Measurements from ENCODE around the gene CENPP. TPM values are rescaled to one million over a fixed set of nuclear protein-coding genes. Genes with fewer than 3 reads are reported as not detected.

The CENPP gene
- polyA plus RNA-seq, 2 of the 4 experiments (the other 2 are of a cell fraction), result 7.2 to 13.4 TPM

DNA sequence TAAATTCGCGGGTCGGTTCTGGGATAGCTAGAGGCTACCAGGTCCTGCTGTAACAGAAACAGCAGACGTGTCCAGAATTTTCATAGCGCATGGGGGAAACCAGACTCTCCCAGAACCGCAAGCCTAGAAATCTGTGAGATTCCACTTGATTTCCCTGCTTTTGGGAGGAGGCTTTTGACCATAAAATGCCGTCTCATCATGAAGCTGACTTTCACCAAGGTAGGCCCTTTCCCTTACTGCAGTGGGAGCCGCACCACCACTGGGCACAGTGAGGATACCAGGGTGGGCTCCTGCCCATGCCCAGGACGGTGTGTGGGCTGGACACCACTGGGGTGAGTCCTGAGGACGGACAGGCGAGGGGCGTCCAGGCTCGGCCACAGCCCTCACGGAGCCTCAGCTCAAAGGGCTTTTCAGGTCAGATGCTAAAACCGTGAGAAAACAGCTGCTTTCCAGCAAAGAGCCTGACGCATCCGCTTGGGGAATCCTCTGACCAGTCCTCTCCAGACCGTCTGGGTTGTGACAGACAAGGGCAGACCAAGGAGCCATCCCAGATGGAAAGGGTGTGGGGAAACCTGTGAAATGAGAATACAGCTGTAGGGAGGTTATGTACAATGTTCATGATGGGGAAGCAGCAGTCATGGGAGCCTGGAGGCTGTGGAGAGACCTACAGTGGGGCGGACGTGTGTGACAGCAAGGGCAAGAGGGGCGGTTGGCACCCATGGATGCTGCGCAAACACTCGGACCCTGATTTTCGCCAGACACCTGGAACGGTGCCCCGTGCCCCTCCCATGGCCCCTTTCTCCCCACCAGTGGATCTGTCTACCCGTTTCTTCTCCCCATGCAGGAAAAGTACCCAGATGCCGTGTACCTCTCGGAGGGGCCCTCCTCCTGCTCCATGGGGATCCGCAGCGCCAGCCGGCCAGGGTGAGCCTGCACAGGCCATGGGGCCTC is 285.0 kb downstream of the CENPP start (continued):
- TF ChIP-seq, protein P1, sequence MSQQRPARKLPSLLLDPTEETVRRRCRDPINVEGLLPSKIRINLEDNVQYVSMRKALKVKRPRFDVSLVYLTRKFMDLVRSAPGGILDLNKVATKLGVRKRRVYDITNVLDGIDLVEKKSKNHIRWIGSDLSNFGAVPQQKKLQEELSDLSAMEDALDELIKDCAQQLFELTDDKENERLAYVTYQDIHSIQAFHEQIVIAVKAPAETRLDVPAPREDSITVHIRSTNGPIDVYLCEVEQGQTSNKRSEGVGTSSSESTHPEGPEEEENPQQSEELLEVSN (IDR thresholded peaks at IDR 0.05; ENCODE audit: borderline replicate concordance, low read depth), result no peak
- no peak for TF ChIP-seq ESRRA (IDR thresholded peaks at IDR 0.05; ENCODE audit: borderline replicate concordance, low read length)
- TF ChIP-seq, protein P2, sequence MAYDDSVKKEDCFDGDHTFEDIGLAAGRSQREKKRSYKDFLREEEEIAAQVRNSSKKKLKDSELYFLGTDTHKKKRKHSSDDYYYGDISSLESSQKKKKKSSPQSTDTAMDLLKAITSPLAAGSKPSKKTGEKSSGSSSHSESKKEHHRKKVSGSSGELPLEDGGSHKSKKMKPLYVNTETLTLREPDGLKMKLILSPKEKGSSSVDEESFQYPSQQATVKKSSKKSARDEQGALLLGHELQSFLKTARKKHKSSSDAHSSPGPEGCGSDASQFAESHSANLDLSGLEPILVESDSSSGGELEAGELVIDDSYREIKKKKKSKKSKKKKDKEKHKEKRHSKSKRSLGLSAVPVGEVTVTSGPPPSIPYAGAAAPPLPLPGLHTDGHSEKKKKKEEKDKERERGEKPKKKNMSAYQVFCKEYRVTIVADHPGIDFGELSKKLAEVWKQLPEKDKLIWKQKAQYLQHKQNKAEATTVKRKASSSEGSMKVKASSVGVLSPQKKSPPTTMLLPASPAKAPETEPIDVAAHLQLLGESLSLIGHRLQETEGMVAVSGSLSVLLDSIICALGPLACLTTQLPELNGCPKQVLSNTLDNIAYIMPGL (CRISPR knock-in tag; IDR thresholded peaks at IDR 0.05; ENCODE audit: borderline replicate concordance), result no peak
- TF ChIP-seq NPAS2 (CRISPR knock-in tag; IDR thresholded peaks at IDR 0.05; ENCODE audit: borderline replicate concordance), result no peak
- no peak for TF ChIP-seq FOXS1 (CRISPR knock-in tag; IDR thresholded peaks at IDR 0.05)
- TF ChIP-seq RFX5 (IDR thresholded peaks at IDR 0.05), result no peak
- no peak for TF ChIP-seq POLR2A (IDR thresholded peaks at IDR 0.05; ENCODE audit: low read length)
- no peak for TF ChIP-seq PHF8 (IDR thresholded peaks at IDR 0.05; ENCODE audit: borderline replicate concordance, low read depth)
- TF ChIP-seq ZFP36 (IDR thresholded peaks at IDR 0.05; ENCODE audit: borderline replicate concordance, partially characterized antibody), result no peak
- TF ChIP-seq JUN (IDR thresholded peaks at IDR 0.05), result no peak

DNA sequence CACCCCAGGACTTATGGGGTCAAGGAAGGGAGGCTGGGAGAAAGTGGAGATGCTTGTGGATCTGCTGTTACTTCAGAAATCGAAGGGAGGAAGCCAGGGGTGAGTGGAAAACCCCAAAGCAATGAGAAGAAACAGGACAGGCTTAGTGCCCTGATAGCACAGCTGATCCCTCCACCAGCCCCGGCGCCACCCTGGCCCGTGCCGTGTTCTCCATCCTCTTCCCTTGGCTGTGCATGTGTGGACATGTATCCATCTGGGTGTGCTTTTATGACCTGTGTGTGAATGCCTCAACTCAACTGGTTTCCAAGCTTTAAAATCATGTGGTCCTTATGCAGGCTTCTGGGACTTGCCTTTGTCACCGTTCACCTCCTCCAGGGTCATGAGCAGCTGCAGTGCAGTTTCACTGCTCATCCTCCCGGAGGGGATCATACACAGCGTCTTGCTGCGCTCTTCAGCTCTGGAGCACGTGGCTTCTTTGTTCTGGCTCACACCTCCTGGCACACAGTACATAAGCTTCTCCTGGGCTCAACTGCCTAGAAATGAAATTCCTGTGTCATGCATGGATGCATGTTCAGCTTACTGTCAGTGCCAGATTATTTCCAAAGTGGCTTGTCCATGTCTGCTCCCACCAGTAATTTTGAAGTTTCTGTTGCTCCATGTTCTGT is 286.0 kb downstream of the CENPP start:
- CTCF ChIA-PET, result interaction anchor here (1.4 to 1.6 kb wide), 2 partner anchors 9 to 11 kb away, joined by 4 to 5 read pairs; no protein-coding TSS in a partner anchor
- no peak overlapping the region for H3K4me3 ChIP-seq
- WGBS (ENCODE audit: missing lambda C conversion rate), result 96% methylated on average over 10 of the region's 10 CpGs
- no peaks in the 10 kb centered on the region for H3K9me3 ChIP-seq
- TF ChIP-seq CHD4 (IDR thresholded peaks at IDR 0.05; ENCODE audit: borderline replicate concordance), result no peak
- TF ChIP-seq USF2 (IDR thresholded peaks at IDR 0.05), result no peak
- TF ChIP-seq REST (IDR thresholded peaks at IDR 0.05), result no peak
- no peak for TF ChIP-seq CBX8 (IDR thresholded peaks at IDR 0.05)
- TF ChIP-seq HOXB5 (CRISPR knock-in tag; IDR thresholded peaks at IDR 0.05), result no peak
- TF ChIP-seq, protein P1 (IDR thresholded peaks at IDR 0.05; ENCODE audit: borderline replicate concordance, low read depth), result no peak
- TF ChIP-seq GATA3 (IDR thresholded peaks at IDR 0.05; ENCODE audit: borderline replicate concordance), result no peak
- ATAC-seq (no peak), FAIRE-seq (no peak), DNase-seq (ENCODE audit: low read depth in 1 of 2, low spot score in 1 of 2) (no peak)
- POLR2A ChIA-PET, result no interaction called here
- H3K4me2 ChIP-seq, result no peak overlapping the region
- H3K4me1 ChIP-seq, result no peaks in the 10 kb centered on the region
- no peak overlapping the region for H3K27ac ChIP-seq

All from A549 (cell line).